ENCODE data around the gene PPP6R2.

GRCh38 chr22:50297510-50298265 is 45.4 kb upstream of the PPP6R2 start:
- TF ChIP-seq, protein P1, sequence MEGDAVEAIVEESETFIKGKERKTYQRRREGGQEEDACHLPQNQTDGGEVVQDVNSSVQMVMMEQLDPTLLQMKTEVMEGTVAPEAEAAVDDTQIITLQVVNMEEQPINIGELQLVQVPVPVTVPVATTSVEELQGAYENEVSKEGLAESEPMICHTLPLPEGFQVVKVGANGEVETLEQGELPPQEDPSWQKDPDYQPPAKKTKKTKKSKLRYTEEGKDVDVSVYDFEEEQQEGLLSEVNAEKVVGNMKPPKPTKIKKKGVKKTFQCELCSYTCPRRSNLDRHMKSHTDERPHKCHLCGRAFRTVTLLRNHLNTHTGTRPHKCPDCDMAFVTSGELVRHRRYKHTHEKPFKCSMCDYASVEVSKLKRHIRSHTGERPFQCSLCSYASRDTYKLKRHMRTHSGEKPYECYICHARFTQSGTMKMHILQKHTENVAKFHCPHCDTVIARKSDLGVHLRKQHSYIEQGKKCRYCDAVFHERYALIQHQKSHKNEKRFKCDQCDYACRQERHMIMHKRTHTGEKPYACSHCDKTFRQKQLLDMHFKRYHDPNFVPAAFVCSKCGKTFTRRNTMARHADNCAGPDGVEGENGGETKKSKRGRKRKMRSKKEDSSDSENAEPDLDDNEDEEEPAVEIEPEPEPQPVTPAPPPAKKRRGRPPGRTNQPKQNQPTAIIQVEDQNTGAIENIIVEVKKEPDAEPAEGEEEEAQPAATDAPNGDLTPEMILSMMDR (conservative IDR thresholded peaks at IDR 0.05) = no peak
- TF ChIP-seq ZFX (IDR thresholded peaks at IDR 0.05) = no peak

Data from C4-2B (cell line).